Measurements from ENCODE around the gene PCBP3. TPM values are rescaled to one million over a fixed set of nuclear protein-coding genes. Genes with fewer than 3 reads are reported as not detected.

PCBP3 gene
- total and polyA plus RNA-seq, 2 of the 8 experiments (the other 6 are each of a cell fraction or from before 2014, with no cell fraction given): 3.5 to 6.3 TPM

GRCh38 chr21:45954921-45955320 lies 311.4 kb downstream of the PCBP3 start:
- no peak overlapping the region for H3K56ac ChIP-seq (replicated peaks; ENCODE audit: insufficient read length, low read depth, low read length)
- CTCF ChIA-PET (ENCODE audit: partially characterized antibody): interaction anchor here (0.6 to 3.0 kb wide), 10 partner anchors 10 to 154 kb away, joined by 3 to 20 read pairs (median 4); no protein-coding TSS in a partner anchor
- H3K4me1 ChIP-seq (replicated peaks in 1 of 4; ENCODE audit: control insufficient read depth in 3 of 4, insufficient read depth in 4 of 4, low read length in 3 of 4): no peaks in the 10 kb centered on the region; a peak in 1 of 7 replicates
- no peaks in the 10 kb centered on the region for H3K23me2 ChIP-seq (ENCODE audit: low read depth, low read length)
- no peak overlapping the region for H2BK12ac ChIP-seq (ENCODE audit: low read depth, low read length)
- H4K91ac ChIP-seq (replicated peaks; ENCODE audit: insufficient read length, low read length): no peak overlapping the region
- no peaks in the 10 kb centered on the region for H4K20me1 ChIP-seq (replicated peaks in 1 of 2; ENCODE audit: control insufficient read depth in 1 of 2, insufficient read depth in 2 of 2, low read length in 2 of 2)
- no peaks in the 10 kb centered on the region for H3K36me3 ChIP-seq (ENCODE audit: control insufficient read depth in 2 of 4, insufficient read depth in 4 of 4, low read length in 3 of 4)
- TF ChIP-seq RNF2 (IDR thresholded peaks at IDR 0.05; ENCODE audit: borderline replicate concordance, low read depth, low read length, missing control alignments, poor library complexity, severe bottlenecking): no peak
- H2BK5ac ChIP-seq (ENCODE audit: low read depth, low read length): no peak overlapping the region
- H2BK15ac ChIP-seq (ENCODE audit: low read length): no peak overlapping the region
- H2BK20ac ChIP-seq (ENCODE audit: low read length): no peak overlapping the region
- H3K79me2 ChIP-seq (ENCODE audit: control insufficient read depth in 1 of 2, insufficient read depth in 2 of 2, low read length in 2 of 2): no peaks in the 10 kb centered on the region
- 88% methylated on average over 6 of the region's 6 CpGs; no CpG with 5 or more reads in 1 of the 2 experiments for WGBS, 2 experiments (ENCODE audit: extremely low coverage in 1 of 2, insufficient coverage in 1 of 2, insufficient read length in 1 of 2, insufficient replicate concordance in 2 of 2, low coverage in 1 of 2, low lambda C conversion rate in 2 of 2, missing lambda C conversion rate in 1 of 2)
- H3K27me3 ChIP-seq (replicated peaks in 1 of 4; ENCODE audit: control insufficient read depth in 3 of 4, extremely low read depth in 1 of 4, insufficient read depth in 3 of 4, low read length in 3 of 4): no peaks in the 10 kb centered on the region
- FAIRE-seq (no peak), DNase-seq (ENCODE audit: low read depth in 1 of 2, low spot score in 2 of 2) (no peak)
- no peak overlapping the region for H3K27ac ChIP-seq (ENCODE audit: low read depth, low read length)
- no peak overlapping the region for H3K14ac ChIP-seq (ENCODE audit: insufficient read length)
- H4K5ac ChIP-seq (ENCODE audit: insufficient read length, low read depth, low read length): no peak overlapping the region
- H4K8ac ChIP-seq (ENCODE audit: extremely low read depth, insufficient read depth, low read length): no peak overlapping the region
- H2AK5ac ChIP-seq (ENCODE audit: low read depth, low read length): no peak overlapping the region
- H3K9me3 ChIP-seq (ENCODE audit: insufficient read depth in 2 of 2, low read depth in 1 of 2, low read length in 1 of 2): peaks cover 7 to 18% of the 10 kb centered on the region in 2 experiments
- H3K4me2 ChIP-seq (ENCODE audit: insufficient read depth in 1 of 2, low read depth in 2 of 2, low read length in 2 of 2): no peak overlapping the region
- no peak overlapping the region for H3K9ac ChIP-seq (replicated peaks in 1 of 4; ENCODE audit: extremely low read depth in 1 of 4, low read depth in 3 of 4, low read length in 3 of 4)
- H2AFZ ChIP-seq (ENCODE audit: low read length): no peak overlapping the region
- no peak overlapping the region for H3K4ac ChIP-seq (replicated peaks; ENCODE audit: insufficient read length, low read depth, low read length)
- no peak overlapping the region for H3K18ac ChIP-seq (ENCODE audit: extremely low read depth, low read length)
- no peaks in the 10 kb centered on the region for H3K79me1 ChIP-seq (ENCODE audit: low read depth, low read length)
- H3K4me3 ChIP-seq (ENCODE audit: extremely low read depth in 1 of 4, insufficient read depth in 2 of 4, low read depth in 3 of 4, low read length in 4 of 4): no peak overlapping the region
- POLR2A ChIA-PET (ENCODE audit: partially characterized antibody): no interaction called here
- no peak overlapping the region for H2BK120ac ChIP-seq (replicated peaks; ENCODE audit: low read depth, low read length)
- no peak overlapping the region for H3K23ac ChIP-seq (ENCODE audit: insufficient read length)
